ENCODE data around the gene RERE.

The RERE gene

DNA sequence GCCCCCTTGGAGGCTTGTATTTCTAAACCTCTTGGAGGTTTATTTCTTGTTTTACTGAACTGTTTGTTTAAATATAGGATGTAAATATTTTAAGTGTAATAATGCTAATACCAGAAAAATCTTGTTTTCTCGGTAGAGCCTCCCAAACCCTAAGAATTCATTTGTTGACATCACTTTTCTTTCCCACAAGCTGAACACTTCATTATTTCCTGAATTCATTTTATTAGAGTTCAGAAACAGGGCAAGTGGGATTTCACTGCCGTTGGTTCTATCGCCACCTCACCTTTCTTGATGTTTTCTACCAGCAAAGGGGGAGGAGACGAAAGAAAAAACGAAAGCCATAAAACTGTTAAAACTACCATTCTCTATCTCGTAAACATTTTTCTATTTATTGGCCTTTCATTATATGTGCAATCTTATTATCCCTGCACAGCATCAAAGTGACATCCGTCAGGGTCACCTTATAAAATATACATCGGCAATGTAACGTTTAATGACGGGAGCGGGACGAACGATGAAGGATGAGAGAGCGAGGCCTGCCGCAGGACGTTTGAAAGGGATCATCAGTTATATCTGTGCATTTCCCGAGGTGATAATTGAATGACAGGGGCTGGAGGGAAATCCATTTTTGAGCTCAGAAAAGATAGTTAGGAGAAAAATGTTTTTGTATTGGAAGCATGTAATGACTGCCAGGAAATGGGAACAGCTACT lies 440.0 kb downstream of the RERE start:
- Histone ChIP-seq H3K27me3 (ENCODE audit: insufficient read depth, low read length) (no peaks in the 10 kb centered on the region), H2AK5ac (ENCODE audit: low read length) (no peak overlapping the region), H3K9ac (ENCODE audit: low read length) (no peak overlapping the region), H3K79me1 (ENCODE audit: low read length) (peaks cover 4% of the 10 kb centered on the region), H3K36me3 (ENCODE audit: control insufficient read depth in 1 of 2, insufficient read depth in 2 of 2, low read length in 2 of 2) (peaks cover 23 to 27% of the 10 kb centered on the region in 2 experiments), H3K4me2 (ENCODE audit: low read length) (no peak overlapping the region), H4K12ac (ENCODE audit: low read depth, low read length) (no peak overlapping the region), H4K8ac (ENCODE audit: low read depth, low read length) (no peak overlapping the region), H3K18ac (ENCODE audit: low read length) (no peak overlapping the region), H2BK5ac (ENCODE audit: low read depth, low read length, poor library complexity) (no peak overlapping the region), H2BK120ac (ENCODE audit: insufficient read depth, low read length, poor library complexity) (no peak overlapping the region), H3K4ac (ENCODE audit: low read depth, low read length) (no peak overlapping the region), H3K27ac (ENCODE audit: low read depth, low read length) (no peak overlapping the region), H3K79me2 (ENCODE audit: control insufficient read depth, insufficient read depth, low read length, poor library complexity) (peaks cover 6% of the 10 kb centered on the region), H3K4me3 (ENCODE audit: low read depth, low read length) (no peak overlapping the region), H4K91ac (ENCODE audit: low read depth, low read length) (no peak overlapping the region), H2AFZ (ENCODE audit: insufficient read depth, low read length, poor library complexity) (no peak overlapping the region), H3K9me3 (ENCODE audit: insufficient read depth, low read depth, low read length) (peaks cover 2% of the 10 kb centered on the region), H3K14ac (ENCODE audit: low read length) (no peak overlapping the region), H2BK12ac (ENCODE audit: low read length) (no peak overlapping the region), H3K4me1 (ENCODE audit: control insufficient read depth in 1 of 2, insufficient read depth in 2 of 2, low read length in 2 of 2) (peaks cover 16 to 35% of the 10 kb centered on the region in 2 experiments), H3K23ac (ENCODE audit: low read length) (no peak overlapping the region)
- no peak for DNase-seq
- WGBS (ENCODE audit: extremely low coverage, insufficient coverage, insufficient read length) = no CpG with 5 or more reads among the region's 17 CpGs

DNA sequence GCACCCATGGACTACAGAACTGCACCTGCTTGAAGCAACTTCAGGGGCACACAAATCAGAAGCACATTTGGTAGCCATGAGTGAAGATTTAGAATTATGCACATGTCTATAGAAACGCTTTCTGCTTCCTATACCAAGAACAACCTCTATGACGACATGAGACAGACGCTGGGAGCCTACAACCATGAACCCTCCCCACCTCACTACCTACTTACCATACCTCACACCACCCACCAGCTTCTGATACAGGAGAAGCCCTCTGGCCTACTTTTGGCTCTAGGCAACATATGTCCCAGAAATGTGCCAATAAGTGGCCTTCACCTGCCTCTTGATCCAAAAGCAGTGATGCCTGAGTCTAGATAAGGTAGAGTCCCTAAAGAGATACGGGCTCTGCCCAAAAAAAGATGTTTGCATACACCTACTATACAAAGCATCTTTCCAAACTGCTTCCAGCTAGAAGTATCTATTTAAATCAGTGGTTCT lies 441.0 kb downstream of the RERE start:
- Histone ChIP-seq H3K9ac (ENCODE audit: low read length) (no peak overlapping the region), H3K4ac (ENCODE audit: low read depth, low read length) (no peak overlapping the region), H2BK12ac (ENCODE audit: low read length) (no peak overlapping the region), H3K14ac (ENCODE audit: low read length) (no peak overlapping the region), H4K8ac (ENCODE audit: low read depth, low read length) (no peak overlapping the region), H3K18ac (ENCODE audit: low read length) (no peak overlapping the region), H3K4me3 (ENCODE audit: low read depth, low read length) (no peak overlapping the region), H3K79me1 (ENCODE audit: low read length) (peaks cover 4% of the 10 kb centered on the region), H4K12ac (ENCODE audit: low read depth, low read length) (no peak overlapping the region), H3K27me3 (ENCODE audit: insufficient read depth, low read length) (no peaks in the 10 kb centered on the region), H3K4me1 (ENCODE audit: control insufficient read depth in 1 of 2, insufficient read depth in 2 of 2, low read length in 2 of 2) (peaks cover 16 to 33% of the 10 kb centered on the region in 2 experiments), H2AFZ (ENCODE audit: insufficient read depth, low read length, poor library complexity) (no peak overlapping the region), H2BK120ac (ENCODE audit: insufficient read depth, low read length, poor library complexity) (no peak overlapping the region), H3K23ac (ENCODE audit: low read length) (no peak overlapping the region), H2BK5ac (ENCODE audit: low read depth, low read length, poor library complexity) (no peak overlapping the region), H3K4me2 (ENCODE audit: low read length) (no peak overlapping the region), H3K27ac (ENCODE audit: low read depth, low read length) (no peak overlapping the region), H3K9me3 (ENCODE audit: insufficient read depth, low read depth, low read length) (no peaks in the 10 kb centered on the region), H3K36me3 (ENCODE audit: control insufficient read depth in 1 of 2, insufficient read depth in 2 of 2, low read length in 2 of 2) (peaks cover 28 to 29% of the 10 kb centered on the region in 2 experiments), H4K91ac (ENCODE audit: low read depth, low read length) (no peak overlapping the region), H3K79me2 (ENCODE audit: control insufficient read depth, insufficient read depth, low read length, poor library complexity) (peaks cover 6% of the 10 kb centered on the region), H2AK5ac (ENCODE audit: low read length) (no peak overlapping the region)
- no peak for DNase-seq
- no CpG with 5 or more reads among the region's 4 CpGs for WGBS (ENCODE audit: extremely low coverage, insufficient coverage, insufficient read length)

DNA sequence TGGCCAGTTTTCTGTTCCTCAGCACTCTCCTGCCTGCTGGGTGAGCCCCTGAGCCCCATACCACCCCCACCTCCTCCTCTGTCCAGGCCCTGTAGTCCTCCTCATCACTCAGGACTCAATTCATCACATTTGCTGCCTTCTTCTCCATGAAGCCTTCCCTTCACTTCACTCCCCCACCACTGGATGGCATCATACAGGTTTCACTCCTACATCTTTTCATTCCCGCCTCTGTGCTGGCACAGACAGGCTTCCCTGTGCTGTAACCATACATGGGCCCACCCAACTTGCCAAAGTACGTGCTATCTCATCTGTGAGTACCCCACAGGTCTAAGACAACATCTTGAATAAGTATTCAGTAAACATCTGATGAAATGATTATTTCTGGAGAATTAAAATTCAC lies 442.6 kb downstream of the RERE start:
- Histone ChIP-seq H2BK120ac (ENCODE audit: insufficient read depth, low read length, poor library complexity) (no peak overlapping the region), H3K14ac (ENCODE audit: low read length) (no peak overlapping the region), H3K4me2 (ENCODE audit: low read length) (no peak overlapping the region), H3K79me2 (ENCODE audit: control insufficient read depth, insufficient read depth, low read length, poor library complexity) (peaks cover 6% of the 10 kb centered on the region), H4K12ac (ENCODE audit: low read depth, low read length) (no peak overlapping the region), H3K79me1 (ENCODE audit: low read length) (peaks cover 4% of the 10 kb centered on the region), H3K4me1 (ENCODE audit: control insufficient read depth in 1 of 2, insufficient read depth in 2 of 2, low read length in 2 of 2) (peaks cover 15 to 32% of the 10 kb centered on the region in 2 experiments), H3K4me3 (ENCODE audit: low read depth, low read length) (no peak overlapping the region), H3K4ac (ENCODE audit: low read depth, low read length) (no peak overlapping the region), H3K27ac (ENCODE audit: low read depth, low read length) (no peak overlapping the region), H2BK5ac (ENCODE audit: low read depth, low read length, poor library complexity) (no peak overlapping the region), H3K18ac (ENCODE audit: low read length) (no peak overlapping the region), H2AFZ (ENCODE audit: insufficient read depth, low read length, poor library complexity) (no peak overlapping the region), H3K9me3 (ENCODE audit: insufficient read depth, low read depth, low read length) (no peaks in the 10 kb centered on the region), H2AK5ac (ENCODE audit: low read length) (no peak overlapping the region), H4K8ac (ENCODE audit: low read depth, low read length) (peak overlapping the region; percentile 24), H3K23ac (ENCODE audit: low read length) (no peak overlapping the region), H3K9ac (ENCODE audit: low read length) (no peak overlapping the region), H4K91ac (ENCODE audit: low read depth, low read length) (no peak overlapping the region), H2BK12ac (ENCODE audit: low read length) (no peak overlapping the region), H3K36me3 (ENCODE audit: control insufficient read depth in 1 of 2, insufficient read depth in 2 of 2, low read length in 2 of 2) (peaks cover 20 to 28% of the 10 kb centered on the region in 2 experiments), H3K27me3 (ENCODE audit: insufficient read depth, low read length) (no peaks in the 10 kb centered on the region)
- peak in 1 of 2 donors; percentile 40 for DNase-seq
- WGBS (ENCODE audit: extremely low coverage, insufficient coverage, insufficient read length) = no CpG with 5 or more reads among the region's 2 CpGs

DNA sequence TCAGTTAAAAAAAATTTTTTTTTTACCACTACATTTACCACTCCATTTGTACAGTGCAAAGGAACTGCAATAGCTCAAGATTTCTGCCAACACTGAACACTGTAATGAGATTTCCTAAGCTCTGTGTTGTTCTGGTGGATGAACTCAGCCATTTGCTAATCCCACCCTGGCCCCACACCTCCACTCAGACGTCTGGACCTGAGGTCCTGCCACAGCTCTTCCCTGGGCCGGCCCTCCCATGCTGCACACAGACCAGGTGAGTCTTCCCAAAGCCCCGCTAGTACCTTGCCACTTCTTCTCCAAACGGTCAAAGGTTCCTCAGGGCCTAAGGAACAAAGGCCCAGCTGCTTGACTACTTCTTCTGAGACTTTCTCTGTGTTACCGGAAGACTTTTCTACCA lies 443.1 kb downstream of the RERE start:
- Histone ChIP-seq H4K8ac (ENCODE audit: low read depth, low read length) (no peak overlapping the region), H4K12ac (ENCODE audit: low read depth, low read length) (no peak overlapping the region), H2BK5ac (ENCODE audit: low read depth, low read length, poor library complexity) (no peak overlapping the region), H3K9me3 (ENCODE audit: insufficient read depth, low read depth, low read length) (no peaks in the 10 kb centered on the region), H3K27me3 (ENCODE audit: insufficient read depth, low read length) (no peaks in the 10 kb centered on the region), H3K79me2 (ENCODE audit: control insufficient read depth, insufficient read depth, low read length, poor library complexity) (peaks cover 6% of the 10 kb centered on the region), H4K91ac (ENCODE audit: low read depth, low read length) (no peak overlapping the region), H3K23ac (ENCODE audit: low read length) (no peak overlapping the region), H3K4me1 (ENCODE audit: control insufficient read depth in 1 of 2, insufficient read depth in 2 of 2, low read length in 2 of 2) (peaks cover 13 to 31% of the 10 kb centered on the region in 2 experiments), H3K14ac (ENCODE audit: low read length) (no peak overlapping the region), H3K4ac (ENCODE audit: low read depth, low read length) (no peak overlapping the region), H2BK12ac (ENCODE audit: low read length) (no peak overlapping the region), H3K4me2 (ENCODE audit: low read length) (no peak overlapping the region), H3K36me3 (ENCODE audit: control insufficient read depth in 1 of 2, insufficient read depth in 2 of 2, low read length in 2 of 2) (peaks cover 15 to 26% of the 10 kb centered on the region in 2 experiments), H3K27ac (ENCODE audit: low read depth, low read length) (no peak overlapping the region), H3K79me1 (ENCODE audit: low read length) (peaks cover 4% of the 10 kb centered on the region), H2AK5ac (ENCODE audit: low read length) (no peak overlapping the region), H3K4me3 (ENCODE audit: low read depth, low read length) (no peak overlapping the region), H3K9ac (ENCODE audit: low read length) (no peak overlapping the region), H2AFZ (ENCODE audit: insufficient read depth, low read length, poor library complexity) (no peak overlapping the region), H2BK120ac (ENCODE audit: insufficient read depth, low read length, poor library complexity) (no peak overlapping the region), H3K18ac (ENCODE audit: low read length) (no peak overlapping the region)
- no CpG with 5 or more reads among the region's 5 CpGs for WGBS (ENCODE audit: extremely low coverage, insufficient coverage, insufficient read length)
- DNase-seq = no peak
